Measurements from ENCODE around the gene CCDC159.

DNA sequence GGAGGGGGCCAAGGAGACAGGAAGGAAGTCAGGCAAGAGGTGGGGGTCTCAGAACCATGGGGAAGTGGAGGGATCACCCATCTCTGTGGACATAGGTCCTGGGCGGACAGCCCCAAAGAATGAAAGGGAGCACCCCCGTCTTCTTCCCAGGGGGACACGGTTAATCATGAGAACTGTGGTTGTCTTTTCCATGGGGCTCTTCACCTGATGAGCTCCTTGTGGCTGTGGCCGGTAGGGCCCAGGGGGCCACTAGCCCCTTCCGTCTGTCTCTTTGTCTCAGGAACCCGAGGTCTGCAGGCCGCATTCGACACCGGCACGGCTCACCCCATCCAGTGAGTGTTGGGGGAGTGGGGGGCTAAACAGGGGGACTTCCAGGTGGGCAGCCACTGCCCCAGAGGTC, 17.6 kb downstream of the CCDC159 start:
- TF ChIP-seq POLR2A (IDR thresholded peaks at IDR 0.05; ENCODE audit: low read depth, low read length) (no peak), TAF1 (IDR thresholded peaks at IDR 0.05; ENCODE audit: borderline replicate concordance, low read depth, low read length) (no peak)
